Keratinocyte (primary cell): ENCODE data around the gene VWDE. TPM values are rescaled to one million over a fixed set of nuclear protein-coding genes. Genes with fewer than 3 reads are reported as not detected.

Source experiments
- DNase-seq: peaks from one replicate; pipeline ENCODE4 v3.0.0-alpha.2; 2011; ENCODE audit warnings: low read depth, missing footprints, low spot score
- FAIRE-seq: peaks from 2 replicates; lab custom pipeline; 2011; peaks lifted over from hg19 to GRCh38; lab: Jason Lieb, UNC
- H2AFZ ChIP-seq: 2 replicates; pipeline ENCODE4 v1.6.0; 2012; ENCODE audit warnings: low read length, control low read depth, inconsistent platforms; ENCODE audit not compliant: control insufficient read depth
- H3K27ac ChIP-seq: 2 replicates; pipeline ENCODE4 v1.5.1; 2011; ENCODE audit warnings: low read length; ENCODE audit not compliant: control insufficient read depth, insufficient read depth
- H3K27me3 ChIP-seq: 3 replicates; pipeline ENCODE4 v1.6.0; 2011; ENCODE audit warnings: low read length; ENCODE audit not compliant: control insufficient read depth, insufficient read depth; ENCODE audit errors: extremely low read depth
- H3K36me3 ChIP-seq, 2 experiments: 2 replicates in 1 of 2; 3 replicates in 1 of 2; pipeline ENCODE4 v1.5.1; 2011; ENCODE audit warnings: low read length in 2 of 2, mild to moderate bottlenecking in 1 of 2; ENCODE audit not compliant: control insufficient read depth in 2 of 2, insufficient read depth in 2 of 2; ENCODE audit errors: extremely low read depth in 1 of 2
- H3K4me1 ChIP-seq: 3 replicates; pipeline ENCODE4 v1.5.1; 2011; ENCODE audit warnings: low read length; ENCODE audit not compliant: control insufficient read depth, insufficient read depth; ENCODE audit errors: extremely low read depth
- H3K4me2 ChIP-seq: 3 replicates; pipeline ENCODE4 v1.6.0; 2011; ENCODE audit warnings: low read depth, low read length; ENCODE audit not compliant: control insufficient read depth, insufficient read depth; ENCODE audit errors: extremely low read depth
- H3K4me3 ChIP-seq, 3 experiments: fragments of 200-600 bp in 1 of 3; sonication (generic) in 1 of 3; 2 replicates in 2 of 3; 3 replicates in 1 of 3; pipeline ENCODE4 v1.5.1; 2011 to 2016; ENCODE audit warnings: low read length in 3 of 3, mild to moderate bottlenecking in 3 of 3, control low read depth in 2 of 3, inconsistent platforms in 1 of 3, low read depth in 1 of 3, mixed read lengths in 1 of 3, mixed run types in 1 of 3, moderate library complexity in 1 of 3; ENCODE audit not compliant: control insufficient read depth in 2 of 3, insufficient read depth in 2 of 3; ENCODE audit errors: extremely low read depth in 1 of 3
- H3K79me2 ChIP-seq: 2 replicates; pipeline ENCODE4 v1.6.0; 2012; ENCODE audit warnings: low read length; ENCODE audit not compliant: control insufficient read depth, insufficient read depth
- H3K9ac ChIP-seq: 3 replicates; pipeline ENCODE4 v1.6.0; 2011; ENCODE audit warnings: low read length; ENCODE audit not compliant: control insufficient read depth, insufficient read depth; ENCODE audit errors: extremely low read depth
- H3K9me1 ChIP-seq: 3 replicates; pipeline ENCODE4 v1.6.0; 2011; ENCODE audit warnings: low read length; ENCODE audit not compliant: control insufficient read depth, insufficient read depth; ENCODE audit errors: extremely low read depth
- H3K9me3 ChIP-seq: 2 replicates; pipeline ENCODE4 v1.5.1; 2012; ENCODE audit warnings: low read depth, low read length; ENCODE audit not compliant: control insufficient read depth
- H4K20me1 ChIP-seq: 3 replicates; pipeline ENCODE4 v1.6.0; 2011; ENCODE audit warnings: low read length; ENCODE audit not compliant: control insufficient read depth, insufficient read depth; ENCODE audit errors: extremely low read depth
- CTCF ChIP-seq, 3 experiments: IDR thresholded peaks in 1 of 3; conservative IDR thresholded peaks in 1 of 3; optimal IDR thresholded peaks in 1 of 3; 2 replicates in 2 of 3; 3 replicates in 1 of 3; pipeline versions ENCODE3 to v1.5.1; 2011; ENCODE audit warnings: low read length in 3 of 3, mild to moderate bottlenecking in 3 of 3, moderate library complexity in 2 of 3, control low read depth in 1 of 3, inconsistent platforms in 1 of 3; ENCODE audit not compliant: insufficient read depth in 2 of 3; ENCODE audit errors: extremely low read depth in 1 of 3
- EZH2 ChIP-seq: IDR thresholded peaks from one replicate; pipeline ENCODE4 v1.6.1; 2012; ENCODE audit warnings: inconsistent platforms, mild to moderate bottlenecking, low read length, moderate library complexity
- dilution Hi-C: fragments of 300-500 bp; cut with MboI; formaldehyde crosslinking; loops from one replicate; pipeline ENCODE4 v1.7.0; 2020; ENCODE audit warnings: low sequenced_read_pairs; ENCODE audit not compliant: extremely low pct_ligation_motif_present
- polyA plus RNA-seq, 5 experiments: library from polyadenylated mRNA; depleted of rRNA in 3 of 5; stranded (reverse) in 3 of 5; stranded (forward) in 1 of 5; unstranded in 1 of 5; fragments of >200 nt; gene quantifications; 1 replicate in 1 of 5; 2 replicates in 3 of 5; 3 replicates in 1 of 5; pipeline versions ENCODE4 v1.2.1 to v1.2.3, GENCODE V29; 2011 to 2012; ENCODE audit warnings: missing spikeins in 2 of 5, low read depth in 1 of 5, low replicate concordance in 1 of 5

VWDE gene
- polyA plus RNA-seq, 1 donor (not counting 4 experiments of a cell fraction or from before 2014, with no cell fraction given): 0.01 TPM

GRCh38 chr7:12423997-12424745 is 20.5 kb upstream of the VWDE start:
- H3K9me1 ChIP-seq: no peaks in the 10 kb centered on the region
- no peak for TF ChIP-seq EZH2
- TF ChIP-seq CTCF (optimal IDR thresholded peaks at IDR 0.05 in 1 of 3, IDR thresholded peaks at IDR 0.05 in 1 of 3, conservative IDR thresholded peaks at IDR 0.05 in 1 of 3; ENCODE audit: extremely low read depth in 1 of 3, insufficient read depth in 2 of 3, low read length in 3 of 3): no peak
- no peaks in the 10 kb centered on the region for H3K36me3 ChIP-seq
- H3K4me3 ChIP-seq: no peak overlapping the region
- no peak overlapping the region for H3K27ac ChIP-seq
- peaks cover 16% of the 10 kb centered on the region for H3K4me1 ChIP-seq
- H3K79me2 ChIP-seq: no peaks in the 10 kb centered on the region
- DNase-seq (no peak), FAIRE-seq (no peak)
- H4K20me1 ChIP-seq: no peaks in the 10 kb centered on the region
- H3K4me2 ChIP-seq: peak overlapping the region; percentile 45
- H3K9ac ChIP-seq: no peak overlapping the region
- no peaks in the 10 kb centered on the region for H3K9me3 ChIP-seq
- peak overlapping the region; percentile 46 for H2AFZ ChIP-seq
- dilution Hi-C loops: no loop called here
- H3K27me3 ChIP-seq: no peaks in the 10 kb centered on the region

- no peak overlapping the region for H3K4me3 ChIP-seq
- peaks cover 16% of the 10 kb centered on the region for H3K4me1 ChIP-seq
- H2AFZ ChIP-seq: peak overlapping the region; percentile 46
- H4K20me1 ChIP-seq: no peaks in the 10 kb centered on the region
- FAIRE-seq (no peak), DNase-seq (no peak)
- no peaks in the 10 kb centered on the region for H3K9me1 ChIP-seq
- H3K9me3 ChIP-seq: no peaks in the 10 kb centered on the region
- H3K9ac ChIP-seq: no peak overlapping the region
- dilution Hi-C loops: no loop called here
- no peaks in the 10 kb centered on the region for H3K36me3 ChIP-seq
- H3K79me2 ChIP-seq: no peaks in the 10 kb centered on the region
- H3K27me3 ChIP-seq: no peaks in the 10 kb centered on the region
- H3K27ac ChIP-seq: no peak overlapping the region
- TF ChIP-seq EZH2: no peak
- no peak for TF ChIP-seq CTCF (optimal IDR thresholded peaks at IDR 0.05 in 1 of 3, IDR thresholded peaks at IDR 0.05 in 1 of 3, conservative IDR thresholded peaks at IDR 0.05 in 1 of 3; ENCODE audit: extremely low read depth in 1 of 3, insufficient read depth in 2 of 3, low read length in 3 of 3)
- peak overlapping the region; percentile 45 for H3K4me2 ChIP-seq
Measured at GRCh38 chr7:12423355-12423996, 19.8 kb upstream of the VWDE start.
